Measurements from ENCODE around the gene MTCH1. TPM values are rescaled to one million over a fixed set of nuclear protein-coding genes. Genes with fewer than 3 reads are reported as not detected.

Gene MTCH1, protein sequence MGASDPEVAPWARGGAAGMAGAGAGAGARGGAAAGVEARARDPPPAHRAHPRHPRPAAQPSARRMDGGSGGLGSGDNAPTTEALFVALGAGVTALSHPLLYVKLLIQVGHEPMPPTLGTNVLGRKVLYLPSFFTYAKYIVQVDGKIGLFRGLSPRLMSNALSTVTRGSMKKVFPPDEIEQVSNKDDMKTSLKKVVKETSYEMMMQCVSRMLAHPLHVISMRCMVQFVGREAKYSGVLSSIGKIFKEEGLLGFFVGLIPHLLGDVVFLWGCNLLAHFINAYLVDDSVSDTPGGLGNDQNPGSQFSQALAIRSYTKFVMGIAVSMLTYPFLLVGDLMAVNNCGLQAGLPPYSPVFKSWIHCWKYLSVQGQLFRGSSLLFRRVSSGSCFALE
- 100 to 1,000 TPM; 156 to 193 (median 165) TPM for polyA plus RNA-seq (ENCODE audit: insufficient read length in 4 of 4)

DNA sequence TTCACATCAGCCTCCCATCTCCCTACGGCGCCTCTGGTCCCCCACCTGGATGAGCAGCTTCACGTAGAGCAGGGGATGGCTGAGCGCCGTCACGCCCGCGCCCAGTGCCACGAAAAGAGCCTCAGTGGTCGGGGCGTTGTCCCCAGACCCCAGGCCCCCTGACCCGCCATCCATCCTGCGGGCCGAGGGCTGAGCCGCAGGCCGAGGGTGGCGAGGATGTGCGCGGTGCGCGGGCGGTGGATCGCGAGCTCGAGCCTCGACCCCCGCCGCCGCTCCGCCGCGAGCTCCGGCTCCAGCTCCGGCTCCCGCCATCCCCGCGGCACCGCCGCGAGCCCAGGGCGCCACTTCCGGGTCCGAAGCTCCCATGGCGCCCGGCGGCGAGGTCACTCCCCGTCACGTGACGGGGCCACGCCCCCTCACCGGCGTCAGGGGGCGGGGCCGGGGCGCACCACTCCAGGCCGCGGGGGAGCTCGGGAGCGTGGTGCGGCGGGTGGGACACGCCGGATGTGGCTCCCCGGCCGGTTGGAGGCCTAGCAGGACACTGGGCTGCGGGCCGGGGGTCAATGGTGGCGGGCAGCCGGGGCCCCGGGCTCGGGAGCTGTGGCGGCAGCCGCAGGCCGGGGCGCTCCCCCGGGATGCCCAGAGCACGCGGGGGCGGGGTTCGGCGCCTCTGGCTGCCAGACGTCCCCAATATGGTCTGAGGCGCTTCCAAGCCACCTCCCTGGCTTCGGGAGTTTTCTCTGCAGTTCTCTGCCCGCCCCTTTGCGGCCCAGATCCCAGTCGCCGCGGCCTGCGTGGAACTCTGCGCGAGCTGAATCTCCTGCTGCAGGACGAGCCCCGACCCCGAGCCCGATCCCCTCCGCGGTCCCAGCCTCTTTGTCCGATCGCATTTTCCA is at the start of gene MTCH1:
TSS of gene MTCH1 (minus strand) at position 389 of the 896 bp plus-strand sequence. CDS start at position 366, 23 bp downstream.
- DNase-seq (ENCODE audit: low read depth in 4 of 4, low spot score in 3 of 4), result peak; percentile 82 to 89 (median 87)

DNA sequence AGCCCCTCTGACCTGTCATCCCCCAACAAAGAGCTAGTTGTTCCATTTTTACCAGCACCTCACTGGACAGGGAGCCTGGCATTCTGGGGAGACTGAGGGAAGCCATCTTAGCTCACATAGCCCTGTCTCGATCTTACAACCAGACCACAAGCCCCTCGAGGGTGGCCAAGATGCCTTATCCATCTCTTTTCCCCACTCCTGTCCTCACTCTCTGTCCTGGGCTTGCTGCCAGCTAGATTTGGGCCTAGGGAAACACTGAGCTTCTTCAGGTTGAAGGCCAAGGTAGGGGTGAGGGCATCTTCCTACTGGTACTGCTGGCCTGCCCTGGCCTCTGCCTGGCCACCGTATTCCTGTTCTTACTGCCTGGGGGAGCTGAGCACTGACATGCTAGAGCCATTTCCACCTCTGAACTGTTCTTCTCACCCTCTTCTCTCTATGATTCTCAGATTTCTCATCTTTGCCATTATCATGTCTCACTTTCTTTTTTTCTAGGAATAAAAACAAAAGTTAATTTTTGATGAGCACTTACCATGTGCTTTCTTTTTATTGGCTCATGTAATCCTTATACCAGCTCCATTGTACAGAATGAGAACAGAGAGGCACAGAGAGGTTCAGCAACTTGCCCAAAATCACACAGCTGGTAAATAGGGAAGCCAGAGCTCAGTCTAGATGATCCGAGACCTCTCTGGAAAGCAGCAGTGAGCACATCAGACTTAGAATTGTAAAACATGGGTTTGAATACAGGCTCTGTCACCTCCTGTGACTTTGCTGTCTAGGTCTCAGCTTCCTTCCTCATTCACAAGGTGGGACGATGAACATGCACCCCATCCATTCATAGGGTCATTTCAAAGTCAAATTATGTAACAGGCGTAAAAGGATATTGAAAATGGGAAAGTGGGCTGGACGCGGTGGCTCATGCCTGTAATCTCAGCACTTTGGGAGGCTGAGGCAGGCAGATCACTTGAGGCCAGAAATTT is 48.1 kb upstream of the MTCH1 start:
- no peak for DNase-seq (ENCODE audit: low read depth in 4 of 4, low spot score in 3 of 4)

- DNase-seq (ENCODE audit: low read depth in 4 of 4, low spot score in 3 of 4), result no peak
These were observed 47.3 kb upstream of the MTCH1 start for GRCh38 chr6:37033255-37033654.

DNA sequence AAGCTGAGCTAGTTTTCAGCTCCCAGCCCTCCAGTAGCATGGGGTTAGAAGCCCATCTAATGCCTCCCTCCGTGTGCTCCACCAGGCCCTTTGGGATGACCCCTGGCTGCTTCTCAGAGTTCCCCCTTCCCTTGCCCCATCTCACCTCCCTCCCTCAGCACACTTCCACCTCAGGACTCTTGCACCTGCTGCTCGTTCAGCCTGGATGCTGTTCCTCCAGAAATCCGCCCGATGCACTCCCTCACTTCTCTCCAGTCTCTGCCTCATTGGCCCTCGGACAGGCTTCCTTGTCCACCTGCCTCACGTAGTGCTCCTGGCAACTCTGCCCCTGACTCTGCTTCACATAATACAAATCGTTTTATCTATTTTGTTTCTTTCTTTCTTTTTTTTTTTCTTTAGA is 46.2 kb upstream of the MTCH1 start:
- no peak for DNase-seq (ENCODE audit: low read depth in 4 of 4, low spot score in 3 of 4)

DNA sequence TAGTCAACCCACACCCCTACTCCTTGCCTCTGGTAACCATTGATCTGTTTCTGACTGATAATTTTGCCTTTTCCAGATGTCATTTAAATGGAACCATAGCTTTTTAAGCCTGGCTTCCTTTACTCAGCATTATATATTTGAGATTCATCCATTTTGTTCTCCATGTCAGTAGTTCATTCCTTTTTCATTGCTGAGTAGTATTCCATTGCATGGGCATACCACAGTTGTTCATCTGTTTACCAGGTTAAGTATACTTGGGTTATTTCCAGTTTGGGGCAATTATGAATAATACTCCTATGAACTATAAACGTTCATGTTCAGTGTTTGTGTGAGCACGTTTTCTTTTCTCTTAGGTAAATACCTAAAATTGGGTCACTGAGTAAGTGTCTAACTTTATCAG is 44.6 kb upstream of the MTCH1 start:
- no peak for DNase-seq (ENCODE audit: low read depth in 4 of 4, low spot score in 3 of 4)

- DNase-seq (ENCODE audit: low read depth in 4 of 4, low spot score in 3 of 4), result no peak
These were observed 43.4 kb upstream of the MTCH1 start for GRCh38 chr6:37029249-37029971.

GRCh38 chr6:37027811-37028469 is 41.9 kb upstream of the MTCH1 start:
- no peak for DNase-seq (ENCODE audit: low read depth in 4 of 4, low spot score in 3 of 4)

DNA sequence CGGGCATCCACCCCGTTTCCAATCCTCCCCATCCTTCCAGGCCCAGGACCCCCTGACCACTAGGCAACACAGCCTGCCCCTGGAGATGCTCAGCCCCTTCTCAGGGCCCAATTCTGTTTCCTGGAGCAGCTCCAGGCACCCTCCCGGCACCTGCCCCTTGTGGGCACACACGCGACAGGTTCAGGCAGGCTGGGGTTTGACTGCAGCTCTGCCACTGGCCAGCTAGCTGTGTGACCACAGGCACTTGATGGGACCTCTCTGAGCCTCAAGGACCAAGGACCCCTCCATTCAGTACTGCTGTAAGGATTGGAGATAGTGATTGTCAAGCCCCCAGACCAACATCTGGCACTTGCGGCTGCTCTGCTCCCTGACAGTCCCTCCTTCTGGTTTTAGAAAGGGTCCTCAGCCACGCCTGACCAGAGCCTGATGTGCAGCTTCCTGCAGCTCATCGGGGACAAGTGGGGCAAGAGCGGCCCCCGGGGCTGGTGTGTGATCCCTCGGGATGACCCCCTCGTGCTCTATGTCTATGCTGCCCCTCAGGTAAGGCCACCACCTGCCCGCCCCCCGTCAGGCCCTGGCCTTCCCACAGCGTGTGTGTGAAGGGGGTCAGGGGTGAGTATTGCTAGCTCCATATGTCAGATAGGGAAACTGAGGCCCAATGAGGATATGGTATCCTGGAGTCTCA is 41.2 kb upstream of the MTCH1 start:
- DNase-seq (ENCODE audit: low read depth in 4 of 4, low spot score in 3 of 4), result no peak

DNA sequence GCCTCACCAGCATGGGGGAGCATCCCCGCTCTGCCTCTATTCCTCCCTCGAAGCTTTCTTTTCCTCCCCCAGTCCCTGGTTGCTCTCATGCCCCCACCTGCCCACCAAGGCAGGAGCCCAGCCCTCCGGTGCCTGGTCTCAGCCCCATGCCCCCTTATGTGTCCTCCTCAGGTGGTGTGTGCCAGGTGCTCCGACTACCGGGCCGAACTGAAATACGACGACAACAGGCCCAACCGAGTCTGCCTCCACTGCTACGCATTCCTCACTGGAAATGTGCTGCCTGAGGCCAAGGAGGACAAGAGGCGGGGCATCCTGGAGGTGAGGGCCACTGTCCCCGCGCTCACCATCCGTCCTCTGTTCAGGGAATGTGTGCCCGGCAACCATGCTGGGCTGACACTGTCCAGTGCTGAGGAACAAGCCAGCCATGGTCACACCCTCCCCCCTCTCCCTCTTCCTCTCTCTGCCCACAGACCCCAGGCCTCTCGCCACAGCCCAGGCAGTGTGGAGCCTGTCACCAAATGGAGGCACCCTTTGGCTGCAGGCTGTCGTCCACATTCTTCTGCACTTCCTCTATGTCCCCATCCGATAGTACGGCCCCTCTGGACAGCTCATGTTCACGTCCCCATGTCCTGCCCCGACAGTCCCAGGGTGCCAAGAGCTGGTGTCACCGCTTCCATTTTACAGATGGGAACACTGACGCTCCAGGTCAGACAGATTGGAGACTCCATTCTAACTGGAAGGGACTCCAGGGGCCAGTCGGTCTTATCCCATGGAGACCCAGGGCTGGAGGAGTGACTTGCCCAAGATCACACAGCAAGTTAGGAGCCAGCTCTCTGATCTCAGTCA is 39.8 kb upstream of the MTCH1 start:
- no peak for DNase-seq (ENCODE audit: low read depth in 4 of 4, low spot score in 3 of 4)

- no peak for DNase-seq (ENCODE audit: low read depth in 4 of 4, low spot score in 3 of 4)
These were observed 38.8 kb upstream of the MTCH1 start for GRCh38 chr6:37024656-37025337.

DNA sequence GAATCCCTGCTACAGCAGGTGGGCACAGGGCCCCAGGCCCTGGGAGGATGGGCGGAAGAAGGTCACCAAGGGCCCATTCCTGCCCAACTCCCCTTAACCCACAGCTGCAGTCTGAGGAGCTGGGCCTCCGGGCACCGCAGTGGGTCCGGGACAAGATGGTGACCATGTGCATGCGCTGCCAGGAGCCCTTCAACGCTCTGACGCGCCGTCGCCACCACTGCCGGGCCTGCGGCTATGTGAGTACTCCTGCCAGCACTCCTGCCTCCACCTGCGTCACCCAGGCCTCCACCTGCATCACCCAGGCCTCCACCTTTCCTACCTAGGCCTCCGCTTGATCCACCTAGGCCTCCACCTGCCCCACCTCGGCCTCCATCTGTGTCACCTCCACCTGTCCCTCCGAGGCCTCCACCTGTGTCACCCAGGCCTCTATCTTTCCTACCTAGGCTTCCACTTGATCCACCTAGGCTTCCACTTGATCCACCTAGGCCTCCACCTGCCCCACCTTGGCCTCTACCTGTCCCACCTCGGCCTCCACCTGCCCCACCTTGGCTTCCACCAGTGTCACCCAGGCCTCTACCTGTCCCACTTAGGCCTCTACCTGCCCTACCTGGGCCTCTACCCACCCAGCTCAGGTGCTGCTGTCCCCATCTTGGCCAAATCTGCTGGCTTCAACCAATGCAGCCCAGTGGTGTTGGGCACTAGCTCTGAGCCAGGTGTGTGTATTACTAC is 36.3 kb upstream of the MTCH1 start:
- no peak for DNase-seq (ENCODE audit: low read depth in 4 of 4, low spot score in 3 of 4)

DNA sequence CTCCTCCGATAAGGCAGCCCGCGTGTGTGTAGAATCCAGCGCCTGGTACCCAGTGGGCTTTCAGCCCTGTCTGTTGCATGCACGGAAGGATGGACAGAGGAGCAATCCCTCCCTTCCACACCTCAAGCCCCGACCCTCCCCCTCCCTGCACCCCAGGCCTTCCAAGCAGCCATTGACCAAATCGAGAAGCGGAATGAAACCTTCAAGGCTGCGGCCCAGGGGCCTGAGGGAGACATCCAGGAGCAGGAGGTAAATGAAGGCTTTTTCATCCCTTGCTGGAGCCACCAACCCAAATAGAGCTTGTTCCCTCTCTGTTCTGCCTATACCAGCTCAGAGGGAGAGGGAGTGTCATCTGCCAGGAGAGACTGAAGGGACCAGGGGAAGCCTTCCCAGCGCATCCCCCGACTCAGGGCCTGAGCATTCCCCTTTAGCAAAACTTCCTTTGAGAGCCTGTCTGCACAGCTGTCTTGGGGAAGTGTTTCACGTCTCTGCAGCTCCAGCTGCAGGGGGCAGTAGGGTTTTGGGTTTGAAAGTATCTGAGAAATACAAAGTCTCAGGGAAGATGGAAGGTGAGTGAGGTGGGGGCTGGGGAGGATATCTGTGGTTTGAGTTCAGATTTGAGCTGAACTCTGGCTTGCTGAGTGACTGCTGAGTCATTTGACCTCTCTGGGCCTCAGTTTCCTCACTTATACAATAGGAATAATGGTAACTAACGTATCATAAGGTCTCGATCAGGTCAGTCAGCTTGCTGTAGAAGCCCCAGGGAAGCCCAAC is 35.5 kb upstream of the MTCH1 start:
- DNase-seq (ENCODE audit: low read depth in 4 of 4, low spot score in 3 of 4), result no peak

DNA sequence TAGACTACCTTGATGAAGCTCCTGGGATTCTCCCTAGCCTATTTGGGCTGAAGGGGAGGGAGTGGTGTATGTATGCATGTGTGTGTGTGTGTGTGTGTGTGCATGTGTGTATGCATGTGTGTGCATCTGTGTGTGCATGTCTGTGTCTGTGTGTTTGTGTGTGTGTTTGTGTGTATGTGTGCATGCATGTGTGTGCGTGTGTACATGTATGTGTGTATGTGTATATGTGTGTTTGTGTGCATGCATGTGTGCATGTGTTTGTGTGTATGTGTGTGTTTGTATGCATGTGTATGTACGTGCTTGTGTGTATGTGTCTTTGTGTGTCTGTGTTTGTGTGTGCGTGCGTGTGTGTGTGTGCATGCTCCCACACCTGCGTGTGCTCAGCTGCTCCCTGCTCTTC is 34.8 kb upstream of the MTCH1 start:
- no peak for DNase-seq (ENCODE audit: low read depth in 4 of 4, low spot score in 3 of 4)

DNA sequence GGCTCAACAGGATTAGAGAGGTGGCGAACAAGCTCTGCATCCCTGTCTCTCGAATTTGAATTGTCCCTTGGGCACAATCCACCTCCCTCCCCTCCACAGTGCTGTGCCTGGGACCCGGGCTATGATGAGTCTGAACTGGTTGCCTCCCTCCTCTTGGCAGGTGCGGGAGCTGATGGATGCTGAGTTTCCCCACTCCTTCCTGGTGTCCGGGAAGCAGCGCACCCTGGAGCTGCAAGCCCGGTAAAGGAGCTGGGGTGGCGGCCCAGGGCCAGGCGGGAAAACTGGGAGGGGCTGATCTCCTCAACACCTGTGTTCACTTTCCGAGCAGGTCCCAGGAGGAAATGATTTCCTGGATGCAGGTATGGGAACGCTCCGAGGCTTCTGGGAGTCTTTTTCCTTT is 34.4 kb upstream of the MTCH1 start:
- DNase-seq (ENCODE audit: low read depth in 4 of 4, low spot score in 3 of 4), result no peak

DNA sequence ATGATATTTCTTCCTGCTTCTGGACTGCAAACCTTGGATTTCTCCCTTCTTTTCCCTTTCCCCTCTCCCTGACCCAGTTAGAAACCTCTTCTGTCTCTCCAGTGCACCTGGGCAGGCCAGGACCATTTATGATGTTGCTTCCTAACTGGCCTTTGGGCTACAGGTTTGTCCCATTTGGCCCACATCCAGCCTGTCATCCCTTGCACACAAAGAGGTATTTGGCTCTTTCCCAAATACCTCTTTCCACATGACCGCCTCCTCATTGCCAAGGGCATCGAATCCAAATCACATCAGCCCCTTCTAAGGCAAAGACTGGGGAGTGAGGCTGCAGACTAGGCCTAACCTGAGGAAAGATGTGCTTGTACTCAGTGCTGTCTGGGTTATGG is 33.1 kb upstream of the MTCH1 start:
- no peak for DNase-seq (ENCODE audit: low read depth in 4 of 4, low spot score in 3 of 4)
